ENCODE measurements around the gene RRAGB.
"Not testable (repeated sequence)": the region's sequence is repeated elsewhere in the genome, so short reads cannot be mapped to it uniquely, and the experiment has no call there.

The RRAGB gene

DNA sequence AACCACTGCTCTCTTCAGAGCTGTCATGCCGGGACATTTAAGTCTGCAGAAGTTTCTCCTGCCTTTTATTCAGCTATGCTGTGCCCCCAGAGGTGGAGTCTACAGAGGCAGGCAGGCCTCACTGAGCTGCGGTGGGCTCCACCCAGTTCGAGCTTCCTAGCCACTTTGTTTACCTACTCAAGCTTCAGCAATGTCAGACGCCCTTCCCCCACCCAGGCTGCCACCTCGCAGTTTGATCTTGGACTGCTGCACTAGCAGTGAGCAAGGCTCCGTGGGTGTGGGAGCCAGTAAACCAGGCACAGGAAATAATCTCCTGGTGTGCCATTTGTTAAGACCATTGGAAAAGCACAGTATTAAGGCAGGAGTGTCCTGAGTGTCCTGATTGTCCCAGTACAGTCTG is 56.9 kb downstream of the RRAGB start:
- DNase-seq (ENCODE audit: low read depth): not testable (repeated sequence)

- DNase-seq (ENCODE audit: low read depth): no peak
Observed at GRCh38 chrX:55777596-55777995, 60.0 kb downstream of the RRAGB start.

GRCh38 chrX:55778322-55778721 is 60.8 kb downstream of the RRAGB start:
- DNase-seq (ENCODE audit: low read depth): no peak

GRCh38 chrX:55783723-55784122 is 66.2 kb downstream of the RRAGB start:
- DNase-seq (ENCODE audit: low read depth): no peak

- no peak for DNase-seq (ENCODE audit: low read depth)
Observed at GRCh38 chrX:55787063-55787462, 69.5 kb downstream of the RRAGB start.

DNA sequence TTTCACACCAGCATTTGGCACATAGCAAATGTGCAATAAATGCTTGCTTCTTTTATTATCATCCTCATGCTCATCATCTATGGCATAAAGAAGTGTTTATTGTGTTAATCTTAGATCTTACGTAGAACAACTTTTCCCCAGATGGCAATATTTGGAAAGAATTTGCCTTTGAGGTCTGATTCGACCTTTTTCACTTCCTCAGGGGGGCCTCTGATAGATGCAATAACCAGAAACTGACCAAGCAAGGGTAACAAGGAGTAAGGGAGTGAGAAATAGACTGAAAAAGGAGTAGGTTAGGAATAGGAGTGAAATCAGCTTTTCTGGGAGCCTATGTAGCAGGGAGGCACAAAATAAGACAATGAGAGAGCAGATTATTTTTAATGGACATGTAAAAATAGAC is 70.2 kb downstream of the RRAGB start:
- no peak for DNase-seq (ENCODE audit: low read depth)

DNA sequence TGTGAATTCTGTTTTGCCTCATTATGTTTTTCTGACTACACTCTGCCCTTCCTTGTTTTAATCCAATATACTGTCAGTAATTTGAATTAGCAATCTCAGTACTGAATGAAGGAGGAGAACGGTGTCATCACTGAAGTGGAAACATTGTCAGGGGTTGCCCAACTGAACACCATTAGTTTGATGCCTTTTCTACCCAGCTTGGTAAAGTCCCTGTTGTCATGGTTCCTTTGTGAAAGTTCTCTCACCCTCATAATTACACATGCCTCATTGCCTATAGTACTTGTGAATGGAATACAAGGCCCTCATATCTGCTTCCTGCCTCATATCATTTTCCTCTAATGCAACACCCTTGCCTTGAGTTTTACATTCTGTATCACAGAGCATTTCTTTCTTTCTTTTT is 76.9 kb downstream of the RRAGB start:
- DNase-seq (ENCODE audit: low read depth): no peak

DNA sequence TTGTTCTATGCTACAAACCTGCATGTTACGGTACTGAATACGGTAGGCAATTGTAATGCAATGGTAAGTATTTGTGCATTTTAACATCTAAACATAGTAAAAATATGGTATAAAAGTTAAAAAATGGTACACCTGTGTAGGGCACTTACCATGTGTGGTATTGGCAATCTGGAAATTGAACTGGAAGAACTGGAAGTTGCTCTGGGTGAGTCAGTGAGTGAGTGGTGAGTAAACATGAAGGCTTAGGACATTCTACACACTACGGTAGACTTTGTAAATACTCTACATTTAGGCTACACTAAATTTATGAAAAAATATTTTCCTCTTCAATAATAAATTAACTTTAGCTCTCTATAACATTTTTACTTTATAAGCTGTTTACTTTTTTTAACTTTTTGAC is 78.9 kb downstream of the RRAGB start:
- DNase-seq (ENCODE audit: low read depth): no peak

GRCh38 chrX:55801811-55802210 is 84.3 kb downstream of the RRAGB start:
- DNase-seq (ENCODE audit: low read depth): no peak
